Caki2 (cell line): ENCODE data around the gene PAPPA2. TPM values are rescaled to one million over a fixed set of nuclear protein-coding genes. Genes with fewer than 3 reads are reported as not detected.

Source experiments
- DNase-seq: peaks from one replicate; pipeline ENCODE4 v3.0.0-alpha.2; 2015; ENCODE audit warnings: low read depth
- in situ Hi-C: cut with HindIII; loops from 2 replicates; pipeline ENCODE4 v1.10.0; 2016; ENCODE audit warnings: low sequenced_read_pairs, low pct_unique_long_range_greater_than_20kb, mixed read lengths
- total RNA-seq: library from RNA; depleted of rRNA; stranded (reverse); fragments of >200 nt; shearing (Covaris generic); gene quantifications from 2 replicates; pipeline ENCODE4 v1.2.3, GENCODE V29; 2014; ENCODE audit warnings: low replicate concordance

The PAPPA2 gene
- total RNA-seq, 1 experiment from 2014 or later = not detected

DNA sequence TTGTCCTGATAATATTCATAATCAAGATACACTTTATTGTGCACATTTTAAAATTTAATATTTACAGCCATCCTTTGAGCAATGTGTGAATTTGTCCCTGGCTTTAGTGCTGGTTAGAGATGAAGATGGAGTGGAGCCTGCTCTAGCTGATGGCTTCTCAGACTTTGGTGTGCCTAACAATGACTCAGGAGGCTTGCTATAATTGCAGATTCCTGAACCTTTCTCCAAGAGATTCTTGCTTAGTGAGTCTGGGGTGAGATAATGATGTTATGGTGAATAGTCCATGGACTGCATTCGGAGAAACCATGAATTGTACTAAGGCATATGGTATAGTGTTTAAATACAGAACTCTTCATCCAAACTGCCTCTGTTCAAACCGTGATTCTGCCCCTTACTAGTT lies 307.1 kb downstream of the PAPPA2 start:
- in situ Hi-C loops = no loop called here
- no peak for DNase-seq

DNA sequence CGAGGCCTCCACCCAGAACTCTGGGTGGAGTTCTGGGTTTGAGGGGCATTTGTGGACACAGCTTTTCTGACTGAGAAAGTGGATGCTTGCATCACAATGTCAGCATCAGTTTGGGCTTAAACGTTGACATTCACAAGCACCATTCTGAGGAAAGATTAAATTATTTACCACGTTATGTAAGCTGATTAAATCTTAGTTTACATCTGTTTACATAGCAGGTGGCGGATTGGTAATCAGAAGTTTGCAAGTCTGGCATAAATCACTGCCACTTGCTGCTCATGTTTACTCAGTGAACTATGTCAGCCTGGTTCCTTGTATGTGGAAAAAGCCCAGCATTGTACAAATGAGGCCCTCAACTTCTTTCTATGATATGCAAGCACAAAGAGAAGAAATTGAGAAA lies 310.1 kb downstream of the PAPPA2 start:
- DNase-seq = no peak
- in situ Hi-C loops = no loop called here

DNA sequence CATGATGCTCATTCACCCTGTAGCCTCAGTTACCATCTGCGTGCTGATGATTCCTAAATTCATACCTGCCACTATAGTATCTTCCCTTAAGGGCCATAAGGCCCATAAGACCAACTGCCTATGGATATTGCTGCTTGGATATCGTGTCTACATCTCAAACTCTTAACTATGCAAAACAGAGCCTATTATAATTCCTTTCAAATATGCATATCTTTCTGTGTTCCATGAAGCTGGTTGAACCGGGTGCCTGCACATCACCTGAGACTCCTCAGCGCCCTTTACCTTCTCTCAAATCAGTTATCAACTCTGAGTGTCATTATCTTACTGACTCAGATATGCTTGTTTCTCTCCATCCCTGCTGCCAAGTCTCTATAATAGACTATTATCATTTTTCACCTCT lies 311.2 kb downstream of the PAPPA2 start:
- in situ Hi-C loops = no loop called here
- DNase-seq = no peak

DNA sequence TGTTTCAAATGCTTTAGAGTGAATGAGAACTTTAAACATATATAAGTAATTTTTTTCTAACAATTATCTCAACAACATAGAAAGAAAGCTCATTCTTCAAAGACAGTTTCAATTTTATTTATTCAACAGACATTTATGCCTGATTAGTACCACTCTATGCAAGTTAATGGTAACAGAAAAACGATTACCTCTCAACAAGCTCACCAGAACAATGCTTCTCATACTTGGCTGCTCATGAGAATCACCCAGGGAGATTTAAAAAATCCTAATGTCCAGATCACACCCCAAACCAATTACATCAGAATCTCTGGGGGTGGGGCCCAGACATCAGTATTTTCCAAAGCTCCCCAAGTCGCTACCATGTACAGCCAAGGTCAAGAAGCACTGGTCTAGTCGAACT lies 312.4 kb downstream of the PAPPA2 start:
- in situ Hi-C loops = no loop called here
- no peak for DNase-seq

DNA sequence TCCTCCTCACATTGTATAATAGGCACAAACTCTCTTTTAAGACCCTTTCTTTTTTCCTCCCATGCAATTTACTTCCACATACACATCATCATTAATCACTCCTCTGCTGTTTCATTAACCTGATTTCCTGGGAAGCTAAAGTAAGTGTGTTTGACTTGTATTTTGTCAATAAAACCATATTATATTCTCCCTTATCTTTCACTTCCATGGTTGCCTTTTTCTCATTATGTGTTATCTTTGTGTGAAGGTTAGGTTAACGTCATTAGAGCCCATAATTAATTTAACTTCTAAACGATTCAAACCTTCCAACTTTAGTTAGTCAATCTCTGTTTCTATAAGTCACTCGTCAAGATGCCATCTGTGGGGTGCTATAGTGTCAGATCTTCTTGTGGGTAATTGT lies 313.0 kb downstream of the PAPPA2 start:
- in situ Hi-C loops = no loop called here
- no peak for DNase-seq

DNA sequence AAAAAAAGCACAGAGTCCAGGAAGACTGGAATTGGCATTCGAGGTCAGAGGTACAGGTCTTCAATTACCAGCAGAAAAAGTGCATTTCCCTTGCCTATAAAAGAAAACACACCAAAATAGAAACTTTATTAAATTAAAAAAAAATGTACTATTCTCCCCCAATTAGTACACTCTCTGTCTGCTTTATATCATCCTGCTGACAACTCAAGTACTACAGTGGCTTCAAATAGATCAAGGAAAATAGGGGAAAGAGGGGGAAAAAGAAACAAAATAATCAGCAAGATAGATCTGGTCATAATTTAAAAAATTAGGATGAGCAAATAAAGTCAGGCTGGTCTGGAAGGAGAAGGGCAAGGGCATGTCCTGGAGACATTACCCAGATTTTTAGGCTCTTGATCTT lies 315.1 kb downstream of the PAPPA2 start:
- in situ Hi-C loops = no loop called here
- DNase-seq = no peak

GRCh38 chr1:176779992-176780328 lies 317.0 kb downstream of the PAPPA2 start:
- no peak for DNase-seq
- in situ Hi-C loops = no loop called here

DNA sequence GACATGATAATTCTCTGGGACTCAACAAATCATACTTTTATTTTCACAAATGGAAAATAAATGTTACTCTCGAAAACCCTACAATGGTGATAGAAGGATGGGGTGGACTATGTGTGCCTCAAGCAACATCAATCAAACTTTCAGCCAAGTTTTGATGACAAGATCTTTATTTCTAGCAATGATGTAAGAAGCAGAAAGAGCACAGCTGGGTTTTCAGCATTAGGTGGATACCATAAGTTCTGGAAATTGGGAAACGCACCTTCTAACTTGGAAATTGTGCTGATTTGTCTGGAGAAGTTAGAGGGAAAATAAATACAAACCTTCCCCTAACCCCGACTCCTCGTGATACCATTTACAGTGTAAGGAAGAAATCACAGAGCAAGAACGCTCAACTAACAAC lies 320.3 kb downstream of the PAPPA2 start:
- in situ Hi-C loops = no loop called here
- no peak for DNase-seq

- in situ Hi-C loops = no loop called here
- no peak for DNase-seq
These were observed 322.1 kb downstream of the PAPPA2 start for GRCh38 chr1:176785056-176785455.

GRCh38 chr1:176785791-176786190 lies 322.8 kb downstream of the PAPPA2 start:
- in situ Hi-C loops = no loop called here
- no peak for DNase-seq

- in situ Hi-C loops = no loop called here
- DNase-seq = no peak
These were observed 323.3 kb downstream of the PAPPA2 start for GRCh38 chr1:176786274-176786673.

- DNase-seq = peak; percentile 17
- in situ Hi-C loops = no loop called here
These were observed 326.7 kb downstream of the PAPPA2 start for GRCh38 chr1:176789571-176790090.

DNA sequence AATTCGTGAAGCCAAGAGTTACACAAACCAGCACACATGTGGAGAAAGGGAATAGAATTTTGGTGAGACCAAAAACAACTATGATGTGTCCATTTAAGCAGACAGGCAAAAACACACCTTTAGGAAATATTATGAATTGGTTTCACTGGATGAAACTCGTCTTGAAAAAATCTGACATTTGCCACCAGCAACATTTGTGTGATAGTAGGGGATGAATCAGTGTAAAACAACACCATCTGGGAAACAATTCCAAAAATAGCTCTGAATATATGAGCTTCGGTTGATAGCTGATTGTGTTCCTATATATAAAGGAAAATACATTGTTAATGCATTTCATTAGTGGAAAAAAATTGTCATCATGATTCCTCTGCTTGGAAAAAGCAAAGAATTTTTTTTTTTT lies 327.8 kb downstream of the PAPPA2 start:
- DNase-seq = no peak
- in situ Hi-C loops = no loop called here

GRCh38 chr1:176791906-176792305 lies 328.9 kb downstream of the PAPPA2 start:
- no peak for DNase-seq
- in situ Hi-C loops = no loop called here

DNA sequence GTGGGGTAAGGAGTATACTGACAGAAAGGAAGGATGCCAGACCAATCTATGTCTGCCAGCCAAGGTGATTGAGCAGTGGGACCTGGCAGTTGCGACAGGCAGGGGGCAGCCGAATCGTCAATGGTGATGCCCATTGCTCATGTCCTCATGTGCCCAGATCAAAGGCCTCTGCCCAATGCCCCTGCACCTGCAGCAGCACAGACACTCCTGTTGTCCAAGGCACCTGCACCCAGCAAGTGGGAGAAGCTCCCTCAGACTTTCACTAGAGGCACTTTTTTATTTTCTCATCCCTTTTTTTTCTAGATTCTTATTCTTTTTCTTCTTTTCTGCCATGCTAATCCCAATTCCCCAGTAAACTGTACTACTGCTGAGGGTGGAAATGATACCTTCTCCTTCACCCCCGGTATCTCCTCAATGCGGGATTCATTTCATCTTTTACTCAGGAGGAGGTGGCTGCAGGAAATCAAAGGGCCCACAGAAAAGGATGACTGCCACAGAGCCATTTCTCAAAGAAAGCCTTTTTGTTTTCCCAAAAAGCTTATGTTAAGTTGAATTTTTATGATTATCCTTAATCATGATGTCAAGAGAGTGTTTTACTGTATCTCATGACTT lies 332.0 kb downstream of the PAPPA2 start:
- no peak for DNase-seq
- in situ Hi-C loops = no loop called here

- peak; percentile 21 for DNase-seq
- in situ Hi-C loops = no loop called here
These were observed 333.0 kb downstream of the PAPPA2 start for GRCh38 chr1:176795929-176796328.

DNA sequence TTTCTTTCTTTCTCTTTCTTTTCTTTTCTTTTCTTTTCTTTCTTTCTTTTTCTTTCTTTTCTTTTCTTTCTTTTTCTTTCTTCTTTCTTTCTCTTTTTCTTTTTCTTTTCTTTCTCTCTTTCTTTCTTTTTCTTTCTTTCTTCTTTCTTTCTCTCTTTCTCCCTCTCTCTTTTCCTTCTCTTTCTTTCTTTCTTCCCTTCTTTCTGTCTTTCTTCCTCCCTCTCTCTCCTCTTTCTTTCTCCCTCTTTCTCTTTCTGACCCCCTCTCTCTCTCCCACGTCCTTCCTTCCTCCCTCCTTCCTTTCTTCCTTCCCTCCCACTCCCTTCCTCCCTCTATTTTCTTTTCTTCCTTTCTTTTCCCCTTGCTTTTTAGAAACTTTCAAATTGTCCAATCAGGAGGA lies 333.6 kb downstream of the PAPPA2 start:
- in situ Hi-C loops = no loop called here
- no peak for DNase-seq

GRCh38 chr1:176799327-176799726 lies 336.4 kb downstream of the PAPPA2 start:
- no peak for DNase-seq
- in situ Hi-C loops = no loop called here

DNA sequence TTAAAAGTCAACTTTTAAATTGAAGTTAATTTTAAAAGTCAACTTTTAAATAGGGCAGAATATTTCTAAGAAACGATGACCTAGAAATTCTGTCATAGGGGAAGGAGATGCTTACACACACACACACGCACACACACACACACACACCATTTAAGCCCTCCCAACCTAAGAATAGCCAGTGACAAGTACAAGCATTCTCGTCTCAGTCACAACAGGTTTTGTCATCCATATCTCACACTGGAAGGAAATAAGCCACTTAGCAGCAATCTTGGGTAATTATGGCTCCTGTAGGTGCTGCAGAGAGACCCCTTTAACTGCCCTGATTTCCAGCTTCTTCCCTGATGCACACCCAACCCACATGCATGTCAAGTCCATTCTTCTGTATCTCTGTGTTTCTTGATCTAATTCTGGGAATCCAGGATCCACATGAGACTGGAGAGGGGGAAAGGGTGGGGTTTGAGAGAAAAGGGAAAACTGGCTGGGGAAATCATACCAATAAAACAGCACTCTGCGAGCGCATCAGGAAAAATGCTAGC lies 338.1 kb downstream of the PAPPA2 start:
- in situ Hi-C loops = no loop called here
- no peak for DNase-seq

- in situ Hi-C loops = no loop called here
- DNase-seq = no peak
These were observed 338.6 kb downstream of the PAPPA2 start for GRCh38 chr1:176801514-176802020.
